Caco-2 (cell line): ENCODE data around the gene MYO7A. TPM values are rescaled to one million over a fixed set of nuclear protein-coding genes. Genes with fewer than 3 reads are reported as not detected.
A peak's percentile ranks its signal among the peaks of the same experiment; 100 is the strongest.

ENCODE experiments used
- BruUV-seq: library from RNA; stranded (reverse); fragments of 400-500 nt; replicated peaks from 2 replicates; lab custom pipeline; 2021; lab: Mats Ljungman, UMichigan
- CTCF ChIA-PET: fragments of 300-600 bp; sonication (Branson Sonifier 250); formaldehyde crosslinking; loops from one replicate; lab custom pipeline; 2022; ENCODE audit warnings: antibody characterized with exemption; lab: Charles Lee
- POLR2A ChIA-PET: fragments of 300-600 bp; sonication (Branson Sonifier 250); formaldehyde crosslinking; loops from one replicate; lab custom pipeline; 2022; ENCODE audit warnings: antibody characterized with exemption; lab: Charles Lee
- DNase-seq, 2 experiments: peaks; one replicate each; pipeline versions ENCODE4 v3.0.0 to v3.0.0-alpha.2; 2020 to 2022
- H3K27me3 ChIP-seq: replicated peaks from 2 replicates; pipeline ENCODE4 v1.6.0; 2011; ENCODE audit warnings: low read length; ENCODE audit not compliant: control insufficient read depth, insufficient read depth
- H3K36me3 ChIP-seq: 2 replicates; pipeline ENCODE4 v1.5.1; 2011; ENCODE audit warnings: low read length; ENCODE audit not compliant: control insufficient read depth, insufficient read depth
- H3K4me1 ChIP-seq: fragments of 250-450 bp; sonication (Bioruptor Pico); 2 replicates; pipeline ENCODE4 v1.5.1; 2020; ENCODE audit warnings: mild to moderate bottlenecking
- H3K4me3 ChIP-seq: 2 replicates; pipeline ENCODE4 v1.5.1; 2011; ENCODE audit warnings: low read depth, mild to moderate bottlenecking, control low read depth, low read length
- H3K9me3 ChIP-seq: fragments of 250-450 bp; sonication (Bioruptor Pico); 2 replicates; pipeline ENCODE4 v1.5.1; 2020; ENCODE audit warnings: mild to moderate bottlenecking, moderate library complexity
- H3K27ac Mint-ChIP-seq: one replicate; pipeline ENCODE4 v1.8.0; 2022; ENCODE audit warnings: mixed read lengths; ENCODE audit not compliant: unreplicated experiment
- H3K27me3 Mint-ChIP-seq: one replicate; pipeline ENCODE4 v1.8.0; 2022; ENCODE audit warnings: mixed read lengths; ENCODE audit not compliant: insufficient read depth, unreplicated experiment
- H3K36me3 Mint-ChIP-seq: one replicate; pipeline ENCODE4 v1.8.0; 2022; ENCODE audit warnings: mild to moderate bottlenecking, mixed read lengths; ENCODE audit not compliant: insufficient read depth, unreplicated experiment
- H3K4me1 Mint-ChIP-seq: one replicate; pipeline ENCODE4 v1.8.0; 2022; ENCODE audit warnings: low read depth, mixed read lengths; ENCODE audit not compliant: unreplicated experiment
- H3K4me3 Mint-ChIP-seq: one replicate; pipeline ENCODE4 v1.8.0; 2022; ENCODE audit warnings: mild to moderate bottlenecking, moderate library complexity, mixed read lengths; ENCODE audit not compliant: unreplicated experiment
- H3K9me3 Mint-ChIP-seq: one replicate; pipeline ENCODE4 v1.8.0; 2022; ENCODE audit warnings: mixed read lengths; ENCODE audit not compliant: unreplicated experiment
- intact Hi-C: fragments of 100-400 bp; cut with micrococcal nuclease; formaldehyde crosslinking; loops from one replicate; pipeline ENCODE4 v1.10.0; 2022; ENCODE audit not compliant: unreplicated experiment
- total RNA-seq: library from RNA; stranded (reverse); gene quantifications from 2 replicates; pipeline ENCODE4 v1.2.3, GENCODE V29; 2022
- TF ChIP-seq, protein P1 (sequence below), 2 experiments: fragments of 200-600 bp in 1 of 2; IDR thresholded peaks; 1 replicate in 1 of 2; 2 replicates in 1 of 2; pipeline versions ENCODE4 v1.5.1 to v1.8.0; 2011 to 2022; ENCODE audit warnings: antibody characterized with exemption in 1 of 2, control low read depth in 1 of 2, inconsistent platforms in 1 of 2, low read depth in 1 of 2, low read length in 1 of 2, mild to moderate bottlenecking in 1 of 2, moderate library complexity in 1 of 2; ENCODE audit not compliant: insufficient read depth in 1 of 2, severe bottlenecking in 1 of 2, unreplicated experiment in 1 of 2

MYO7A gene
- total RNA-seq, 1 experiment from 2014 or later = 8.9 TPM

DNA sequence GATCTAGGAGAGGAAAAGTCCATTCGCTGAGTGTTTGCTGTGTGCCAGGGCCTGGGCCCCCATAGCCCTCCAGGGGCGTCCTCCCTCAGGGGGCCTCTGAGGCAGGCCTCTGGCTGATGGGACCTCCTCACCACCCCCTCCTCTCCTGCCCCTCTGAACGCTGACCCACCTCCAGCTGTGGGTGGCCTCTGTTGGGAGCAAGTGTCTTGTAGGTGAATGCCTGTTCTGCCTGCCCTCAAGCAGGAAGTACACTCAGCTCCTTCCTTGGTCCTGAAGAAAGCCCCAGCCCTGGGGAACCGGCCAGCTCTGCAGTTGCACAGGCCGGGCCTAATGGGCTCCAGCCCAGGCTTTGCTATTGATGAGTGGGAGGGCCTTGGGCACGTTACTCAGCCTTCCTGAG, 3.5 kb downstream of the MYO7A start:
- TF ChIP-seq, protein P1, sequence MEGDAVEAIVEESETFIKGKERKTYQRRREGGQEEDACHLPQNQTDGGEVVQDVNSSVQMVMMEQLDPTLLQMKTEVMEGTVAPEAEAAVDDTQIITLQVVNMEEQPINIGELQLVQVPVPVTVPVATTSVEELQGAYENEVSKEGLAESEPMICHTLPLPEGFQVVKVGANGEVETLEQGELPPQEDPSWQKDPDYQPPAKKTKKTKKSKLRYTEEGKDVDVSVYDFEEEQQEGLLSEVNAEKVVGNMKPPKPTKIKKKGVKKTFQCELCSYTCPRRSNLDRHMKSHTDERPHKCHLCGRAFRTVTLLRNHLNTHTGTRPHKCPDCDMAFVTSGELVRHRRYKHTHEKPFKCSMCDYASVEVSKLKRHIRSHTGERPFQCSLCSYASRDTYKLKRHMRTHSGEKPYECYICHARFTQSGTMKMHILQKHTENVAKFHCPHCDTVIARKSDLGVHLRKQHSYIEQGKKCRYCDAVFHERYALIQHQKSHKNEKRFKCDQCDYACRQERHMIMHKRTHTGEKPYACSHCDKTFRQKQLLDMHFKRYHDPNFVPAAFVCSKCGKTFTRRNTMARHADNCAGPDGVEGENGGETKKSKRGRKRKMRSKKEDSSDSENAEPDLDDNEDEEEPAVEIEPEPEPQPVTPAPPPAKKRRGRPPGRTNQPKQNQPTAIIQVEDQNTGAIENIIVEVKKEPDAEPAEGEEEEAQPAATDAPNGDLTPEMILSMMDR (IDR thresholded peaks at IDR 0.05; ENCODE audit: insufficient read depth in 1 of 2, low read depth in 1 of 2, low read length in 1 of 2, severe bottlenecking in 1 of 2, unreplicated experiment in 1 of 2) = no peak
- CTCF ChIA-PET = interaction anchor here (0.6 kb wide), 1 partner anchor 417 kb away, joined by 3 read pairs; no protein-coding TSS in a partner anchor
- H3K4me3 Mint-ChIP-seq = no peak overlapping the region
- Histone ChIP-seq H3K9me3 (no peaks in the 10 kb centered on the region), H3K4me3 (no peak overlapping the region), H3K27me3 (no peaks in the 10 kb centered on the region), H3K4me1 (peaks cover 10% of the 10 kb centered on the region), H3K36me3 (no peaks in the 10 kb centered on the region)
- no peaks in the 10 kb centered on the region for H3K27me3 Mint-ChIP-seq
- H3K27ac Mint-ChIP-seq = peak overlapping the region; percentile 3
- no TSS peak for BruUV-seq
- POLR2A ChIA-PET = no interaction called here
- peaks cover 11% of the 10 kb centered on the region for H3K36me3 Mint-ChIP-seq
- no peaks in the 10 kb centered on the region for H3K9me3 Mint-ChIP-seq
- DNase-seq = no peak
- intact Hi-C loops = no loop called here
- peaks cover 19% of the 10 kb centered on the region for H3K4me1 Mint-ChIP-seq

DNA sequence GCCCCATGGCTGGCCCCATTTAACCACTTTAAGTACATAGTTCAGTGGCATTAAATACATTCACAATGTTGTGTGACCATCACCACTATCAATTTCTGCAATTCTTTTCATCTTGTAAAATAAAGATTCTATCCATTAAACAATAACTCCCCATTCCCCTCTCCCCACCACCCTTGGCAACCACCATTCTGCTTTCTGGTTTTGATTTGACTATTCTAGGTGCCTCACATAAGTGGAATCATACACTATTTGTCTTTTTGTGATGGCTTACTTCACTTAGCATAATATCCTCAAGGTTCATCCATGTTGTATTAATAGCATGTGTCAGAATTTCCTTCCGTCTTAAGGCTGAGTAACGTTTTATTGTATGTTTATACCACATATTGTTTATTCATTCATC, 7.0 kb downstream of the MYO7A start:
- Histone ChIP-seq H3K4me1 (peaks cover 2% of the 10 kb centered on the region), H3K27me3 (no peaks in the 10 kb centered on the region), H3K9me3 (no peaks in the 10 kb centered on the region), H3K36me3 (no peaks in the 10 kb centered on the region), H3K4me3 (no peak overlapping the region)
- Mint-ChIP-seq H3K4me1 (peaks cover 6% of the 10 kb centered on the region), H3K9me3 (no peaks in the 10 kb centered on the region), H3K27me3 (no peaks in the 10 kb centered on the region), H3K36me3 (no peaks in the 10 kb centered on the region), H3K27ac (no peak overlapping the region), H3K4me3 (no peak overlapping the region)
- CTCF ChIA-PET = no interaction called here
- no TSS peak for BruUV-seq
- POLR2A ChIA-PET = no interaction called here
- intact Hi-C loops = no loop called here
- TF ChIP-seq, protein P1 (IDR thresholded peaks at IDR 0.05; ENCODE audit: insufficient read depth in 1 of 2, low read depth in 1 of 2, low read length in 1 of 2, severe bottlenecking in 1 of 2, unreplicated experiment in 1 of 2) = no peak
- no peak for DNase-seq

DNA sequence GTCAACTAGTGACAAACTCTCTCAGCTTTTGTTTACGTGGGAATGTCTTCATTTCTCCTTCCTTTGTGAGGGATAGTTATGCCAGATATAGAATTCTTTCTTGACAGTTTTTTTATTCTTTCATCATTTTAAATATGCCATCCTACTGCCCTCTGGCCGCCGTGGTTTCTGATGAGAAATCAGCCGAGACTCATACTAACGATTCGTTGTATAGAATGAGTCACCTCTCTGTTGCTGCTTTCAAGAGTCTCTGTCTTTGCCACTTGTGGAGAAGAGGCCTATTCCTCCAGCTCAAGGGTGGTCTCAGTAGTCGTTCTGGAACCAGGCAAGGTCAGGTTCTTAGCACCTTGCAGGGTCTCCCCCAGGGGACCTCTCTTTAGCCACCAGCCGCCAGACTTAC, 8.0 kb downstream of the MYO7A start:
- no TSS peak for BruUV-seq
- H3K4me1 Mint-ChIP-seq = peaks cover 9% of the 10 kb centered on the region
- no peaks in the 10 kb centered on the region for H3K9me3 Mint-ChIP-seq
- Histone ChIP-seq H3K4me1 (peaks cover 12% of the 10 kb centered on the region), H3K27me3 (no peaks in the 10 kb centered on the region), H3K9me3 (no peaks in the 10 kb centered on the region), H3K4me3 (no peak overlapping the region), H3K36me3 (no peaks in the 10 kb centered on the region)
- H3K27ac Mint-ChIP-seq = no peak overlapping the region
- ChIA-PET POLR2A (no interaction called here), CTCF (interaction anchor here (0.9 to 1.2 kb wide), 2 partner anchors 9 to 25 kb away, joined by 3 to 4 read pairs; no protein-coding TSS in a partner anchor)
- TF ChIP-seq, protein P1 (IDR thresholded peaks at IDR 0.05; ENCODE audit: insufficient read depth in 1 of 2, low read depth in 1 of 2, low read length in 1 of 2, severe bottlenecking in 1 of 2, unreplicated experiment in 1 of 2) = no peak
- no peak overlapping the region for H3K4me3 Mint-ChIP-seq
- no peak for DNase-seq
- H3K36me3 Mint-ChIP-seq = no peaks in the 10 kb centered on the region
- no peaks in the 10 kb centered on the region for H3K27me3 Mint-ChIP-seq
- intact Hi-C loops = no loop called here
